CD4-positive, alpha-beta T cell treated with Interferon alpha-2 for 1 hour (primary cell): ENCODE measurements around the gene RGL1.
"Not testable (repeated sequence)": the region's sequence is repeated elsewhere in the genome, so short reads cannot be mapped to it uniquely, and the experiment has no call there.

ENCODE experiments used
- DNase-seq, 2 donors: peaks; one replicate each; pipeline ENCODE4 v3.0.0-alpha.2; 2020 to 2022

RGL1 gene

DNA sequence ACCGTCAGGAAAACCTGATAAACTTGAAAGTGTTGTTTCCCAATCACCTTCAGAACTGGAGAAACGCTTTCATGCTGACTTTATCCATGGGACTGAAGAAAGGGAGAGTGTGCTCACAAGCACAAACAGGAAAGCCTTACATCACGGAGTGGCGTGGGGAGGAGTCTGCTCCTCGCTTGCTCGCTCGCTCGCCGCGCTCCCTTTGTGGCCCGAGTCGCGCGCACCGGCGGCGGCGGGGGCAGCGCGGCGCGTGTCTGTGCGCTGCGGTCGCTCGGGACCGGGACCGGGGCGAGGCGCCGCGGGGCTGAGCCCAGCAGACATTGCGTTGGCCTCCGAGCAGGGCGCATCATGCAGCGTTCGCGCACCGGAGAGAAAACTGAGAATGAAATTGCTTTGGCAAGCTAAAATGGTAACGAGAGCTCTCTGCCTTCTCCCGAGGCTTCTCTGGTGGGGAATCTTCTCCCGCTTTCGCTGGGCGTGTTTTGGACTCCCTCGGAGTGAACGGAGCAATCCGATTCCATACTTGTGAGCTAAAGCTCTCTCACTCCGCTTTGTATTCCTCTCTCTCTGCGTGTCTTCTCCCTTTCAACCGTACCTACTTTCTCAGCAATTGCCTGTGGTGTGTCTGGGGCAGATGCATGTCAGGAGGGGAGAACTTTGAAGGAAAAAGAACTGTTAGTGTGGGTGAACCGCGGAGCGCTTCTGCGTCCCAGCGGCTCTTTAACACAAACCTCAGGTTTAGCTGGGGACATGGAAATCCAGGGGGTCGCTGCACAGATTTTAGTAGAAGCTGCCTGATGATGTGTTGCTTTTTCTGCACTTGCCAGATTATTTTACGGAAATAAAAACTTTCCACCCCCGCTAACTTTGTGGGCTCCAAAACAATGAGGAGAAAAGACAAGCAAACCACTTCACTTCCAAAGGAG, at the start of gene RGL1:
TSS of gene RGL1 (plus strand) at position 205 of the 926 bp plus-strand sequence. CDS start at position 383, 178 bp downstream.
- DNase-seq: peak; percentile 8 to 18

DNA sequence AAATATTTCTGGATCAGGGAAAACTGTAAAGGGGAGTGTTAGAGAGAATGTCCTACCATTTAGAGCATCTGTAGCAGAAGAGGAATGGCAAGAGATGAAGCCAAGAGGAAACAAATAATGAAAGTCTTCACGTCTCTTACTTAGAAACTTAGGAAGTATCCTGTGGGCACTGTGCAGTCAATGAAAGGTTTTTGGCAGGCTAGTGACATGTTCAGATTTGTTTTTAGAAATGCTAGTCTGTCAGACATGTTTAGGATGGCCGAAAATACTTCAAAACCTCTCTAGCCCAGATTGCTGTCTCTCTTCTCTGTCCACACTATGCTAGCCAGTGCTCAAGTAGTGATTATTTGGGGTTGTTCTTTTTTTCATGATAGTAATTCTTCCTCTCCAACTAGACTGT, 48.6 kb upstream of the RGL1 start:
- no peak for DNase-seq

DNA sequence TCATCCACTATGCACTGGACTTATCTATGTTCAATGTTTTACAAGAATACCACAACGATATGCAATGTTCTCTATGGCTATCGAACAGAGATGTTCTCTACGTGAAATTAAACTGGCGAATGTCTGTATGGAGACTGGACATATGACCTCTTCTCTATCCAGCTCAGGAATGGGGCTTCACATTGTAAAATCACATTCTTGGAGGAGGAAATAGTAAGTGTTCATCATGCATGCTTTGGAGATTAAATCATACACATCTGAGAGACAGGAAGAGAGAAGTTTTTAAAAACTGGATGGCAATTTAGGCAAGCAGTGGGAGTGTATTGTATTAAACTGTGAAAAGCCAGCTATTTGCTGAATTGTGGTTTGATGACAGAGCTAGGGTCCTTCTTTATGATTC, 47.9 kb upstream of the RGL1 start:
- DNase-seq: no peak

DNA sequence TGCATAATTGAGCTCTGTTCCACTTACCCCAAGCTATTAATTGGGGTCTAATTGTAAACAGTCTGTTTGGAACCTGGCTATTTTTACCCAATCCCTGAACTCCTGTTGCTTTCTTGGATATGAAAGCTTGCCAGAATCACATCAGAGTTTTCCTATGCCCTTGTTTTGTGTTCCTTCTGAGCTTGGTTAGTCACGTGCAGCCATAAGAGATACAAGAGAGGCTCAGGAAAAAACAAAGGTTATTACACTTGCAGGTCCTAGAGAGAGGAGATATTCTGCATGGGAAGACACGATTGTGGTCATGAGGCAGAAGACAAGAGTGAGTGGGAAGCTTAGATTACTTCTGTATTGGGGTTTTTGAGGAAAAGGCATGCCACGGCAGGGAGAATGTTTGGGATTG, 46.0 kb upstream of the RGL1 start:
- no peak for DNase-seq

DNA sequence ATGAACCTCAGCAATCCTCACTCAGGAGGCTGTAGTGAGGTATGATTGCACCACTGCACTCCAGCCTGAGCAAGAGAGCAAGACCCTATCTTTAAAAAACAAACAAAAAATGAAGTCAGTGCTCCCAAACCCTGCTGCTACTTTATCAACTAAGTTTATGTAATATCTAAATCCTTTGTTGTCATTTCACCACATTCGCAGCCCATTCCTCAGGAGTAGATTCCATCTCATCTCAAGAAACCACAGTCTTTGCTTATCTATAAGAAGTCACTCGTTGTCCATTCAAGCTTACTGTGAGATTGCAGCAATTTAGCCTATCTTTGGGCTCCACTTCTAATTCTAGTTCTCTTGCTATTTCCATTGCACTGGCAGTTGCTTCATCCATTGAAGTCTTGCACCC, 44.3 kb upstream of the RGL1 start:
- DNase-seq: no peak

DNA sequence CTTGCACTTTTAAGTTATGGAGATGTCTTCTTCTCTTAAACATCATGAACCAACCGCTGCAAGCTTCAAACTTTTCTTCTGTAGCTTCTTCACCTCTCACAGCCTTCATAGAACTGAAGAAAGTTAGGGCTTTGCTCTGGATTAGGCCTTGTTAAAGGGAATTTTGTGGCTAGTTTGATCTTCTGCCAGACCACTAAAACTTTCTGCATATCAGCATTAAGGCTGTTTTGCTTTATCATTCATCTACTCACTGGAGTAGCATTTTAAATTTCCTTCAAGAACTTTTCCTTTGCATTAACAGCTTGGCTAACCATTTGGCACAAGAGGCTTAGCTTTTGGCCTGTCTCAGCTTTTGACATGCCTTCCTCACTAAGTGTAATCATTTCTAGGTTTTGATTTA, 43.0 kb upstream of the RGL1 start:
- DNase-seq: no peak

DNA sequence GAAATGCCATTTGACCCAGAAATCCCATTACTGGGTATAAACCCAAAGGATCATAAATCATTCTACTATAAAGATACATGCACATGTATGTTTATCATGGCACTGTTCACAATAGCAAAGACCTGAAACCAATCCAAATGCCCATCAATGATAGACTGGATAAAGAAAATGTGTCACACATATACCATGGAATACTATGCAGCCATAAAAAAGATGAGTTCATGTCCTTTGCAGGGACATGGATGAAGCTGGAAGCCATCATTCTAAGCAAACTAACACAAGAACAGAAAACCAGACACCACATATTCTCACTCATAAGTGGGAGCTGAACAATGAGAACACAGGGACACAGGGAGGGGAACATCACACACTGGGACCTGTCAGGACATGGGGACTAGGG, 42.1 kb upstream of the RGL1 start:
- DNase-seq: not testable (repeated sequence)

DNA sequence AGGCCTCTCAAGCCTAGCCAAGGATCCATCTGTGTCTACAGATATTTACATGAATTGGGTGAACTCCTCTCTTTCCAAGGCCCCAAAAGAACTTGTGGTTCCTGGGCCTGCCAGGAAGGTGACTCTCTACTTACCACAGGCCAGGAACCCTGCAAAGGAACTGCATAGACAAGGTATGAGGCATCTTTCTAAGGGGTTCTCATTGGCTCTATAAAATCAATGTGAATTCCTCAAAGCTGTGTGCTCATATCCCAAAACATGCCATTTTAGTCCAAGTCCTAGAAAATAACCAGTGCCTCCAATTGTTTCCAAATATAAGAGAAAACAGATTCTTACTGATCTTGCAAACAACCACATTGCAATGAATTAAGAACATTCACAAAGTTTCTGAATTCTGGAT, 39.9 kb upstream of the RGL1 start:
- DNase-seq: no peak

DNA sequence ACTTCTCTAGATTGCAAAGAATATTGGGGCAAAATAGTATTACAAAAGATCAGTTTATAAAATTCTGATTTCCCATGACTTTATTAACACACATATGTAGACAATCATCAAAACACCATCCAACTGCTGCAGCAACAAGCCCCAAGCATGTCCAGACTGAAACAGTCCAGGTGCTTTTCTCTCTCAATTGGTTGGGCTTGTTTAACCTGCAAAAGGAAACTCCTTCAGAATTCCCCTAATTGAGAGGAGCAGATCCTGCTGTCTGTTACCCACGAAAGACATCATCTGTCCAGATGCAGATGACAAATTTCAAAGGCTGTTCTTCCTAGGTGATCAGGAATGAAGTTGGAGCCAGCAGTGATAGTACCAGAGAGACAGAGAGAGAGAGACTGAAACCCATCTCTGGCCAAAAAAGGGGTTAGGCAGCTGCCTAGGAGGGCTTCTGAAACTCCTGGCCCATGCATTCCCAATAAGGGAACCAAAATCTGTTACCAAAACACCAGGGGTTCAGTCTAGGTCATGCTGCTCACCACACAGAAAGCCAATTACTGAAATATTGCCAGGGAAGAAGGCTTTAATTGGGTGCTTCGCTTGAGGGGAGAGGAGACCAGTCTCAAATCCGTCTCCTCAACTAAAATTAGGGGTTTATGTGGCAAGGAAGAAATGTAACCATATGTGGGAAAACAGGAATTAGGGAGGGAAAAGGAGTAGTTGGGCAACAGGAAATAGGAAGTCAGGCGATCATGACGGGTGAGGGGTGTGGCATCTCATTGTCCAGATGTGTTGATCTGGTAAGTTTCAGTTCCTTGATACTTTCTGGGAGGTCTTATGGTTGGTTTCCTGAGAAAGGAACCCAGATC, 34.7 kb upstream of the RGL1 start:
- DNase-seq: no peak

DNA sequence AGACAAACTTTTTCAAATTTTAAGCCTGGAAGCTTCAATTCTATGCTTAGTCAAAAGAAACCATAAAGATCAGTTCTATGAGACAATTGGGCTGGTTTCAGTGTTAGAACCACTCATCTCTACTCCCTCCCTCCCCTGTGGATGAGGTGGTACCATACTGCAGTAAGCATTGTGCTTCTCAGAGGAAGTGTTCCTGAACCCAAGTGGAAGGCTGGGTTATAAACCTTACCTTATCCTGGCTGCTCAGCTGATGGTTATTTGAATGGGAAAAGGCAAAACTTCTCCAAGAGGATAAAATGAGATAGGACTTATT, 34.1 kb upstream of the RGL1 start:
- DNase-seq: no peak

DNA sequence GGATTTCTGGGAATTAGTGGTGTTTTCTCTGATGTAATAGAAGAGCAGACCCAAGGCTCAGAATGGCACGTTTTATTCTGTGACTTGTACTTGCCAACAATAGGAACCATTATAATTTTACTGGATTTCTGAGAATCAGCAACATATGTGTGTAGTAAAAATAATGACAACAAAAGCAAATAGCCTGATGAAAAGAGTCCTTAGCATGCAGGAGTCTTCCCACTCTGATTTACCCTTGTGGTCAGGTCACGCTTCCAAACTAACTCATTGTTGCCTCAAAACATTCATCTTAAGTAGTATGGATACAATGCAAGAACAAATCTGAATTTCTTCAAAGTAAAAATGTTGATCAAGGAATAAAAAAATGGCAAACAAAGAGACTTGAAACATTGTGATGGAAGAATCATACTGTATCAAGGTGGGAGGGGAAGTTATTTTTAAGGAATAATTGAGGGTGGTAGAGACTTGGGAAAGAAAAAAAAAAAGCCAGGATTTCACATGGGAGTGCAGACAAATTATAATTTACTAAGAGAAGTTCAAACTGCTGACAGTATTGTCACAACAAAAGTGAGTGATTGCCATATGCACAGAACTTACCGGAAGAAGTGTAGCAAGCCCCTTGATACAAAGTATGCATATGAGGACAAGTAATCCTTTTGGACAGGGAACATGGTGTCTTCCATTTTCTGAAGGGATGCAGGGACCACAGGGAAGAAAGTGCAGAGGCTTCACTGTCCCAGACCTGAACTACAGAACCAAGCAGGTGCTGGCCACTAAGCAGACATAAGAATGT, 31.2 kb upstream of the RGL1 start:
- DNase-seq: no peak

DNA sequence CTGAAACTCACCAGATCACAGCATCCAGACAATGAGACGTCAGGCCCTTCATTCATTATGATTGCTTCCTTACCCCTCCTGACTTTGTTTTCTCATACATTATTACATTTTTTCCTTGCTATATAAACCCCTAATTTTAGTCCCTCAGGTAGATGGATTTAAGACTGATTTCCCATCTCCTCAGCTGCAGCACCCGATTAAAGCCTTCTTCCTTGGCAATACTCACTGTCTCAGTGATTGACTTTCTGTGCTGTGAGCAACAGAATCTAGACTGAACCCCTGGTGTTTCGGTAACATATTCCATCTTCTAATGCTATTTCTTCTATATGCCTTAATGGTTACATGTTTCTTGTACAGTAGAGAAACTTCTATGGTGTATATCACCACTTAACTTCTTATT, 30.0 kb upstream of the RGL1 start:
- no peak for DNase-seq

DNA sequence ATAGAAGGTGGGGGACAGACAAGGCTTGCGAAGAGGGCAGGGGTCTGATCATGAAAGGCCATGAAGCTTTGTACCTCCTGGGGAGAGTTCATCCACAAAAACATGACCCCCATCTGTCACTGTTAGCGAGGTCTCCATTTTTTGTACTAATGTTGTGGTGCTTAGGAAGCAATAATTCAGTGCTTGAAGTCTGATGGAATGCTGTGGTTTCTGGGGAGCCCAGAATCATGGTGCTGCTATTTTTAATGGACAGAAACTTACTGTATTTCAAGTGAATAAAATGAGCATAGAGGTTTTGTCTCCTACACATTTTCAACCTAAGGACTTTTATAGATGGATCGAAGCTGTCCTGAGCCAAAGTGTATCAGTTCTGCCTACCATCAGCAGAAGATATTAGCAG, 28.2 kb upstream of the RGL1 start:
- DNase-seq: no peak

DNA sequence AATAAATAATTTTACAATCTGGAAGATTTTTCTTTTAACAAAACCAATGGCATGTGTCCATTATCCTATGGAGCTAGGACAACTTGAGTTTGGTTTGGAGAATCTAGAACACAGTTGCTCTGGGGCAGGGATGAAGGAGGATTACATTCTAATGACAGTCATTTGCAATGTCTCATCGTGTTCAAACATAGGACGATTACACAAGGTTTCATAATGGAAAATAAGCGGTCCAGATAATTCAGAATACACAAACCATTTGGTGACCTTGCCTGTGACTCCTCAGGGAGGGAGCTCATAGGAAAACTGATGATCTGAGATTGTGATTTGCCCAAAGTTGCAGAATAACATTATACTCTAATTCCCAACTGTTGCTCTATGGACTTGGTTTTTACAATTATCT, 27.6 kb upstream of the RGL1 start:
- no peak for DNase-seq

DNA sequence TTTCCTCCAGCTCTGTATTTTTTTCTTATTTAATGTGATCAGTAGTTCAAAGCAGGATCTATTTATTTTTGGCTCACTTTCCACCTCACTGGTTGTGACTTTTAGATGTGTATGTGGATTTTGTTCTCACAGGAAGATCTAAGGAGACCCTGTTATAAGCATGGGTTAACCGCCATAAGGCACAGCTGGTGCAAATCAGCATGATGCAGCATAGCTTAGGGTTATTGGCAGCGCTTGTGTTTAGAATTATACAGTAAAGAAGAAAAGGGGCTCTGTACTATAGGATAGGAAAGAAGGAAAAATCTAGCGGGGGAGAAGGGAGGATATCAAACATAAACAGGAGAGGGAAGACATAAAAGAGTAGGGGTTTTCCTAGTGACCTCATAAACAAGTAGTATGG, 26.9 kb upstream of the RGL1 start:
- no peak for DNase-seq

DNA sequence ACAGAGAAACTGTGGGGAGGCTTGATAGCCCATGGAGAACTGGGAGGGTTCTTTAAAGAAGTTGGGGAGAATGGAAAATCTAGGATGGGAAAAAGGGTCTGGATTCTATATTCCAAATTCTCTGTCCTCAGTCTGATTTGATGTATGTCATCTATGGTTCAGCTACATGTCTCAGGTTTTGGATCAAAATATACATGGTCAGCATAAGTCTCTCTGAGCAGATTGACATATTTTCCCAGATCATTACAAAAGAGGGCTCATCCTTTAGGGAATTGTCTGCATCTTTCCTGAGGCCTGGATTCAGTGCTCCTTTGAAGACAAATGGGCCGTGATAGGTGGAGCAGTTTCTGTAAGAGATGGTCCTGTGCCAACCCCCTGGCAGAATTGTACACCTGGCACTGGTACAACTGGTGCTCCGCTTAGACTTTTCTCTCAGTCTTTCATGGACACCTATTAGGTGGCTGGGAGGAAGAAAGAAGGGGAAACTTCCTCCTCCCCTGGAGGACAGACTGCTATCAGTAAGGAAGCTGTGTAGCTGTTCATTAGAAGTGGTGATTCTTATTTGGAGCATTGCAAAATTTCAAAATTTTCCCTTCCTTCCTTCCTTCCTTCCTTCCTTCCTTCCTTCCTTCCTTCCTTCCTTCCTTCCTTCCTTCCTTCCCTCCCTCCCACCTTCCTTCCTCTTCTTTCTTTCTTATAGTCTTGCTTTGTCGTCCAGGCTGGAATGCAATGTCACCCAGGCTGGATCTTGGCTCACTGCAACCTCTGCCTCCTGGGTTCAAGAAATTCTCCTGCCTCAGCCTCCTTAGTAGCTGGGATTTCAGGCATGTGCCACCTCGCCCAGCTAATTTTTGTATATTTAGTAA, 26.1 kb upstream of the RGL1 start:
- DNase-seq: no peak

DNA sequence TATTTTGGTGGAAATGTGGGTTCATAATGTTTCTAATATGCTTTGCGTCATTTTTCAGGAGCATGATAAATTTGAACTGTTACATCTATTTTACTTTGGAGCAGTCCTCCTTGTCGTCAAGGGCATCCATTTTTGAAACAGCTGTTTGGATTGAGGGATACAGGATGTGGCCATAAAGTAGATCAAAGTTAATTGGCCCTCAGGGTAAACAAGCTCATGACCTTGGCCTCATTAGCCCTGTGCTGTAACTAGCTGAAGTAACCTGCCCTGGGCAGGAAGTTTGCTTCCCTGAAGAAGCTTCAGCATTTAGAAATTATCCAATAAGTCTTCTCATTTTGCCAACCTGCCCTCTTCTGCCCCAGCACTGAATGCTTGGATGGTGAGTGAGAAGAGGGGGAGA, 24.8 kb upstream of the RGL1 start:
- DNase-seq: no peak

DNA sequence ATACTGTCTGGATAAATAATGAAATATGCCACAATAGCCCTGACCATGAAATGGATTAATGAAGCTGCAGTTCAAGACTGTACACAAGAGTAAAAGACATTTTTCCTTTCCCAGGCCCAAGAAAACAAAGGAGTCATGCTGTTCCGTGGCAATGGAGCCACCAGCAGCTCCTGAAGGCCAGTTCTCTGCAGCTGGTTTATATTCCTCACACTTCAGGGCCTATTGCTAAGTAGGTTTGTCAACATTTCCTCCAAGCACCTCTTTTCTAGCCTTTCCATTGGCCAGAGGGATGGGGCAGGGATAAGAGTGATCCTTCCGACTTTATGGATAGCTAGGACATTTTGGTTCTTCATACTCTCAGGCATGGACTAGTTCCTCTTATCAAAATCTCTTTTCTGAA, 24.2 kb upstream of the RGL1 start:
- no peak for DNase-seq

DNA sequence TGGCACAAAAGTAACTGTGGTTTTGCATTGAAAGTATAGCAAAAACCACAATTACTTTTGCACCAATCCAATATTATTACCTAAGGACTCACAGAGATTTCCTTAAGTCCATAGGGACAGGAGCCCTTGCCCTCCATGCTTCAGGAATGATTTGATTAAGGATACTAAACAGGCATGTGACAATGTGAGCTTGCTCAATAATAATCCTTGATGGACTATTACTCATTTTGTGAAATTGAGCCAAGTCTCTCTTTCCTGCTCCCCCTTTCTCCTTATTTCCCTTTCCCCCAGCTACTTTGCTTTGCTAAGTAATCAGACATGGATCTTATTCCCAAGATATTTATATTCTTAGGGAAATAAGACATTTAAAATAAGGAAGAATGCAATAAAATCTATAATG, 21.6 kb upstream of the RGL1 start:
- no peak for DNase-seq

DNA sequence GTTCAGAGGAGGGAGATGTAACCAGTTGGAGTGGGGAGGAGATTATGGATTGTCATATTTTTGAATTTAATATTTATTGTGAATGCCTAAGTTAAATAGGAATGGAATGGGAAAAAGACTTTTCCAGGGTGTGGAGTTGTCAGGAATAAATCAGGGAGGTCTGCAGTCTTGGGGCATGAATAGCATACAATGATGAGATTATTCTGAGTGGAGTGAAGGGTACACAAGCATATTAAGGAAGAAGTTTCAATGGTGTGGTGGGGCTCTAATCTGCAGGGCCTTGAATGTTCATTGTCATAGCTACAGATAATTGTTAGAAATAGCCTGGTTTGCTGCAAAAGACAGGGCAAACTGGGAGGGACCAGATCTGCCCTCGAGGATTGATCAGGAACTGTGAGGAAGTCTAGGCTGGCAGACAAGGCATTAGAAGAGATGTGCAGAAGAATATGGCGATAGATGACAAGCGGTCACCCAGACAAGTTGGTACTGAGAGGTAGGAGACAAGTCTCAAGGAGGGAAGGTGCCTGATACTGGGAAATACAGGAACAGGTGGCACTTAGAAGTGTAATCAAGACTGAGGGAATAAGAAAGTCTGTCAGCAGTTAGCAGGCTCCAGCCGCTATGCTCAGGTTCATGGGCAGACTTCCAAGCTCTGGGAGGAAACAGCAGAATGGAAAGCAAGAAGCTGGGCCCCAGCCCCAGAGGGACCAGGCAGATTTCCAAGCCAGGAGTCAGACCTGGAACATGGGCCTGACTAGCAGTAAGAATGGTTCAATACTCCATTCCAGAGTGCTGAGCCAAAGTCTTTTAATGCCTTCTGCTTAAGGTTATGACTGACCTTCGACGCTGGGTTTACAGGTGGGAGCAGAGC, 20.9 kb upstream of the RGL1 start:
- no peak for DNase-seq

DNA sequence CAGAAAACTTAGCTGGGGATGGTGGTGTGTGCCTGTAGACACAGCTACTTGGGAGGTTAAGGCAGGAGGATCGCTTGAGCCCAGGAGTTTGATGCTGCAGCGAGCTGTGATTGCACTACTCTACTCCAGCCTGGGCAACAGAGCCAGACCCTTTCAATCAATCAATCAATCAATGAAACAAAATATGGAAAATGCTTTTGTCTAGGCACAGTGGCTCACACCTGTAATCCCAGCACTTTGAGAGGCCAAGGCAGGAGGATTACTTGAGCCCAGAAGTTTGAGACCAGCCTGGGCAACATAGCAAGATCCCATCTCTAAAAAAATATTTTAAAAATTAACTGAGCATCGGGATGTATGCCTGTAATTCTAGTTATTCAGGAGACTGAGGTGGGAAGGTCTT, 19.0 kb upstream of the RGL1 start:
- not testable (repeated sequence) for DNase-seq
